GM12892 (cell line): ENCODE measurements around the gene PPP1R14C.

Experiments
- DNase-seq: peaks from one replicate; pipeline ENCODE4 v3.0.0; 2011; ENCODE audit not compliant: insufficient read length
- FAIRE-seq: peaks from 2 replicates; lab custom pipeline; 2011; peaks lifted over from hg19 to GRCh38; lab: Jason Lieb, UNC
- POLR2A ChIP-seq: IDR thresholded peaks from 2 replicates; pipeline ENCODE4 v1.6.1; 2011; ENCODE audit warnings: low read depth, low read length, control low read depth
- POLR2AphosphoS5 ChIP-seq: IDR thresholded peaks from 2 replicates; pipeline ENCODE4 v1.6.1; 2011; ENCODE audit warnings: low read depth, low read length, control low read depth
- TAF1 ChIP-seq: IDR thresholded peaks from 2 replicates; pipeline ENCODE4 v1.6.1; 2011; ENCODE audit warnings: low read depth, mild to moderate bottlenecking, control low read depth, low read length, borderline replicate concordance

Gene PPP1R14C

DNA sequence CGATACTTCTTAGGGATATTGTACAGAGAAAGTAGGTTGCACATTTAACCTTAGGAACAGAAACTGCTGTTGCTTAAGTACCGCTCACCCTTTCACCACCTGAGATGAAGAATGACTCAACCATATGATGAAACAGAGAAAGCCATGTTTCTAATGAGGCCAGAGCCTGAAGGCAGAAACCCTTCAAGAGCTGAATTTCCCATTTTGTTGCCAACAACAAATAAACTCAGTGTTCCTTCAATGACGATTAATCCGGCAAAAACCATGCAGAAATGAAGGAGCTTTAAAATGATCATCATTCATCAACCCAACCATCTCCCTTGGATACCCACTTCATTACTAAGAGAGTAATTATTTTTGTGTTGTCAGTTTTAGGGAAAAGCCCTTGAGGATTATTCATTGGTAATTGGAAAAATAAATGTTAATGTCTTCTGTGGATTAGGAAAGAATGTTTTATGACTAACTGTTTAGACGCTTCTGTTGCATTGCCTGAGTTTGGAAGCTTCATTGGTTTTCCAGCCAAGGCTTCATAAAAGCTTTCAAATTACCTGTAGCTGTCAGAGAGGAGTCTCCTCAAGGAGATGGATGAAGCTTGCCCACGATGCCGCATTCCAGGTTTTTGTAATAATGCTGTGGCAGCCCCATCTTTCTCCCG, 113.9 kb downstream of the PPP1R14C start:
- no peak for TF ChIP-seq TAF1
- TF ChIP-seq POLR2A = no peak
- TF ChIP-seq POLR2AphosphoS5 = no peak
- FAIRE-seq (no peak), DNase-seq (no peak)

DNA sequence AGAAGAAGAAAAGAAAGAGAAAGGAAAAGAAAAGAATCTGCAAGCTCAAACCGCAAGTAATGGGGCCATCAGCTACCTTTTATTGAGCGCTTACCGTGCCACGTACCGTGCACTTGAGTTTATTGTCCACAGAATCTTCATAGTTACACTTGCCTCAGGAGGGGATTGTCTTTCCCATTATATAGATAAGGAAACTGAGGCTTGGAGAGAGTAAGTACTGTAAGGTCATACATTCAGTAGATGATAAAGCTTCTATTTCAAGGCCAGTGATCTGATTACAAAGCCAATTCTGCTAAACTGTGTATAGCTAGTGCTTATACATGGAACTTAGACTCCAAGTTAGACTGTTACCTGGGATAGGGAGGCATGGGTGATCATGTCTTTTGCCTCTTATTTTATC, 115.5 kb downstream of the PPP1R14C start:
- no peak for TF ChIP-seq POLR2A
- FAIRE-seq = no peak
- DNase-seq = no peak

- DNase-seq = no peak
- no peak for TF ChIP-seq POLR2AphosphoS5
- TF ChIP-seq POLR2A = no peak
- TF ChIP-seq TAF1 = no peak
- no peak for FAIRE-seq
These were observed 118.1 kb downstream of the PPP1R14C start for GRCh38 chr6:150260931-150261330.

DNA sequence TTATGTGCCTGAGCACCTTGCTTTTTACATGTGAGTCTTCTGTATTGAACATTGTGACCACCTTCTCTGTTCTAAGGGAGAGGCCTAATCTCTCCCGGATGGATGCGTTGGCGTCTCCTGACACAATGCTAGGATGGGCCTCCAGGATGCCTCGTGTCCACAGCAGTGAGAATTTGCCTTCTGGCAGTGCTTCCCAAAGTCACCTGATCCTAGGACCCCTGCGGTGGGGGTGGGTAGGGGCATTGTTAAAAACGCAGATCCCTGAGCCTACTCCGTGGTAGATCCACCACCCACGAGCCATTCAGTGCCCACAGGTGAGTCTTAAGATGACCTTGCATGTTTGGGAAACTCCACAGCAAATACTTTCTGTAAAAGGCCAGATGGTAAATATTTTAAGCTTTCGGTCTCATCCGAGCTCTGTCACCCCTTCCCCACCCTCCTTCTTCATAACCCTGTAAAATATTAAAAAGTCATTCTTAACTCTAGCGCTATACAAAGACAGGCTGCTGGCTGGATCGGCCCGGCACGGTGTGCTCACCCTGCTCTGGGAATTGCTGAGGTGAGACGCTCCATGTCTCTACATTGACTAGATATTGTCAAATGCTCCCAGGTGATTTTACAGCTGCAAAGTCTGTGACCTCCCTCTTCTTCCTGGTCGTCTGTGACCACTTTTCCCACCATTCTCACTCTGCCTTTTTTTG, 119.3 kb downstream of the PPP1R14C start:
- FAIRE-seq = no peak
- DNase-seq = no peak
- TF ChIP-seq TAF1 (no peak), POLR2AphosphoS5 (no peak), POLR2A (no peak)

DNA sequence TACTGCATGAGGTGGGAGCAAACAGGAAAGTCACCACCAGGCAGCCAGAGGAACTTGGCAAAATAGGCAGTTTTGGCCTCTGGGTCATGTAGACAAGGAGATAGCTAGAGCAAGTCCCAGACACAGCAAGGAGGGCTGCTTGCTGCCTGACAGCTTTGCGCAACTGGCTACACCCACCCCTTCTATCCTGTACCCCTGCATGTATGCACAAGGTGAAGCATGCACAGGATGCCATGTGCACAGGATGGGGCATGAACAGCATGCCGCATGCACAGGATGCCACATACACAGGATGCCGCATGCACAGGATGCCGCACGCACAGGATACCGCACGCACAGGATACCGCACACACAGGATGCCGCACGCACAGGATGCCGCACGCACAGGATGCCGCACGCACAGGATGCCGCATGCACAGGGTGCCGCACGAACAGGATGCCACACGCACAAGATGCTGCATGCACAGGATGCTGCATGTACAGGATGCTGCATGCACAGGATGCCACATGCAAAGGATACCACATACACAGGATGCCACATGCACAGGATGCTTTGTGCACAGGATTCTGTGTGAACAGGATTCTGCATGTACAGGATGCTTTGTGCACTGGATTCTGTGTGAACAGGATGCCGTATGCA, 121.0 kb downstream of the PPP1R14C start:
- FAIRE-seq = no peak
- no peak for DNase-seq
- TF ChIP-seq POLR2A (no peak), TAF1 (no peak), POLR2AphosphoS5 (no peak)

GRCh38 chr6:150266309-150266708, 123.5 kb downstream of the PPP1R14C start:
- TF ChIP-seq TAF1 = no peak
- no peak for TF ChIP-seq POLR2AphosphoS5
- no peak for TF ChIP-seq POLR2A
- no peak for DNase-seq
- FAIRE-seq = no peak

DNA sequence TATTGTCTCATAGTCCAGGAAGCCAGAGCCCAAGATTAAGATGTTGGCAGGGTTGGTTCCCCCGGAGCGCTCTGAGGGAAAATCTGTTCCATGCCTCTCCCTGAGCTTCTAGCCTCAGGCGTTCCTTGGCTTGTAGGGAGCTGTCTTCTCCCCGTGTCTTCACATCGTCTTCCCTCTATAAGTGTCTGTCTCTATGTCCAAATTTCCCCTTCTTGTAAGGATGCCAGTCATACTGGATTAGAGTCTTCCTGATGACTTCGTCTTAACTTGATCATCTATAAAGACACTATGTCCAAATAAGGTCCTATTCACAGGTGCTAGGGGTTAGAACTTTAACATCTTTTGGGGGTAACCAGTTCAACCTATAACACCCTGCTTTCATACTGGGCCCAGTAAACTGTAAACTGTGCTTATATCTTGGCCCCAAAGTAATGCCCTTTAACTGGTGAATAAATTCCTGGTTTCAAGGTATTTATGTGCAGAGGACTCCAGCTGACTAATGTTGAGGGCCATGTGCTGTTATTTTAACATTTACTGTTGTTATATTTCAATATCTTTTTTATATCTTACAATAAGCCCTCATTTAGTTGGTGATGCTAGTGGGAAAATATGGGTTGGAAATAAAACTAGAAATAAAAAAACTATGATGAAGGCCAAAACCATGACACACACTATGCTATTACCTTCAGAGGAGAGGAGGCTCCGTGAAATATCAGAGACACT, 124.3 kb downstream of the PPP1R14C start:
- TF ChIP-seq TAF1 (no peak), POLR2AphosphoS5 (no peak), POLR2A (no peak)
- FAIRE-seq = no peak
- no peak for DNase-seq

GRCh38 chr6:150267686-150268561, 125.1 kb downstream of the PPP1R14C start:
- TF ChIP-seq POLR2AphosphoS5 (no peak), TAF1 (no peak), POLR2A (no peak)
- FAIRE-seq (no peak), DNase-seq (no peak)

DNA sequence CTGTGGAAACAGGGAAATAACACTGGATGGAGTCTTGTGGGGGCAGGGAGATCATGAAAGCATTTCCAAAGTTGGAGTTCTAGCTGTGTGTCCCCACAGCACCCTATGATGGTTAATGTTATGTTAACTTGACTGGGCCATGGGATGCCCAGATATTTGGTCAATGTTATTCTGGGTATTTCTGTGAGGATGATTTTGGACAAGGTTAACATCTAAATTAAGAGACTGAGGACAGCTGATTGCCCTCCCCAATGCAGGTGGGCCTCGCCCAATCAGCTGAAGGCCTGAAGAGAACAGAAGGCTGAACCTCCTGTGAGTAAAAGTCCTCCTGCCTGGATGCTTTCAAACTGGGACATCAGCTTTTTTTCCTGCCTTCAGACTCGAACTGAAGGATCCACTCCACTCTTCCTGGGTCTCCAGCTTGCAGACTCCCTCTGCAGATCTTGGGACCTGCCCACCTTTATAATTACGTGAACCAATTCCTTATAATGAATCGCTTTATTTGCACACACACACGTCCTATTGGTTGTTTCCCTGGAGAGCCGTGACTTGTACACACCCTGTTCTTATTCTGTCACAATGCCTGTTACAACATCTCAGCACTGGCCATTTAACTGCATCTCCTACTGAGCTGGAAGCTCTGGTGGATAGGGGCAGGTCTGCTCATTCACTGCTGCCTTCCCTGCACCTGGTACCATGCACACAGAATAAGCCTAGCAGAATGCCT, 126.4 kb downstream of the PPP1R14C start:
- no peak for FAIRE-seq
- DNase-seq = no peak
- no peak for TF ChIP-seq POLR2AphosphoS5
- TF ChIP-seq TAF1 = no peak
- TF ChIP-seq POLR2A = no peak

- FAIRE-seq = no peak
- TF ChIP-seq POLR2A (no peak), POLR2AphosphoS5 (no peak), TAF1 (no peak)
- DNase-seq = no peak
These were observed 127.0 kb downstream of the PPP1R14C start for GRCh38 chr6:150269857-150270223.

GRCh38 chr6:150270330-150271052, 127.6 kb downstream of the PPP1R14C start:
- FAIRE-seq (no peak), DNase-seq (no peak)
- no peak for TF ChIP-seq POLR2AphosphoS5
- no peak for TF ChIP-seq POLR2A
- TF ChIP-seq TAF1 = no peak
